OCI-LY1 (cell line): ENCODE data around the gene NUFIP2.

ENCODE experiments used
- CTCF ChIP-seq: fragments of 200-600 bp; sonication (generic), shearing (Covaris generic); IDR thresholded peaks from 2 replicates; pipeline ENCODE4 v1.5.1; 2017; ENCODE audit warnings: mild to moderate bottlenecking, antibody characterized with exemption, low read length, moderate library complexity, mixed read lengths
- EZH2 ChIP-seq: fragments of 200-600 bp; sonication (generic), shearing (Covaris generic); IDR thresholded peaks from 2 replicates; pipeline ENCODE4 v1.8.0; 2017; ENCODE audit warnings: borderline replicate concordance, mixed run types, mild to moderate bottlenecking, antibody characterized with exemption, low read length, moderate library complexity, mixed read lengths

- no peak for TF ChIP-seq EZH2
- no peak for TF ChIP-seq CTCF
Observed at GRCh38 chr17:29246628-29247027, 47.3 kb downstream of the NUFIP2 start, which contains the start of gene CRYBA1.
